ENCODE data around the gene FRG2C.
A peak's percentile ranks its signal among the peaks of the same experiment; 100 is the strongest.
"Not testable (repeated sequence)": the region's sequence is repeated elsewhere in the genome, so short reads cannot be mapped to it uniquely, and the experiment has no call there.

Gene FRG2C

GRCh38 chr3:75664028-75664427, at the start of gene FRG2C:
Gene FRG2C (plus strand): TSS chr3:75664328. CDS start chr3:75664380, 52 bp downstream.
- in situ Hi-C loops (cut with HindIII; ENCODE audit: low sequenced_read_pairs); DNase-seq (ENCODE audit: low read depth); H3K4me3 ChIP-seq (ENCODE audit: low read depth, low read length): not testable (repeated sequence)

- peak overlapping the region; percentile 41 for H3K4me3 ChIP-seq (ENCODE audit: low read depth, low read length)
- in situ Hi-C loops (cut with HindIII; ENCODE audit: low sequenced_read_pairs); DNase-seq (ENCODE audit: low read depth): not testable (repeated sequence)
These were observed 45.3 kb upstream of the FRG2C start for GRCh38 chr3:75618666-75619305.

- in situ Hi-C loops (cut with HindIII; ENCODE audit: low sequenced_read_pairs) = not testable (repeated sequence)
- peak overlapping the region; percentile 41 for H3K4me3 ChIP-seq (ENCODE audit: low read depth, low read length)
These were observed 44.6 kb upstream of the FRG2C start for GRCh38 chr3:75619481-75620031.

GRCh38 chr3:75621772-75622171, 42.4 kb upstream of the FRG2C start:
- in situ Hi-C loops (cut with HindIII; ENCODE audit: low sequenced_read_pairs) = not testable (repeated sequence)

More at GRCh38 chr3:75619481-75620031, 44.6 kb upstream of the FRG2C start:
- DNase-seq (ENCODE audit: low read depth) = not testable (repeated sequence)

GRCh38 chr3:75623656-75624055, 40.5 kb upstream of the FRG2C start:
- H3K4me3 ChIP-seq (ENCODE audit: low read depth, low read length); in situ Hi-C loops (cut with HindIII; ENCODE audit: low sequenced_read_pairs); DNase-seq (ENCODE audit: low read depth): not testable (repeated sequence)

More at GRCh38 chr3:75621772-75622171, 42.4 kb upstream of the FRG2C start:
- not testable (repeated sequence) for H3K4me3 ChIP-seq (ENCODE audit: low read depth, low read length); DNase-seq (ENCODE audit: low read depth)

GRCh38 chr3:75630887-75631535, 33.1 kb upstream of the FRG2C start:
- DNase-seq (ENCODE audit: low read depth); H3K4me3 ChIP-seq (ENCODE audit: low read depth, low read length); in situ Hi-C loops (cut with HindIII; ENCODE audit: low sequenced_read_pairs): not testable (repeated sequence)

GRCh38 chr3:75631541-75631940, 32.6 kb upstream of the FRG2C start:
- no peak overlapping the region for H3K4me3 ChIP-seq (ENCODE audit: low read depth, low read length)
- no peak for DNase-seq (ENCODE audit: low read depth)
- TF ChIP-seq CTCF (IDR thresholded peaks at IDR 0.05; ENCODE audit: low read depth, low read length, missing control alignments) = no peak
- in situ Hi-C loops (cut with HindIII; ENCODE audit: low sequenced_read_pairs) = no loop called here

GRCh38 chr3:75638947-75639346, 25.2 kb upstream of the FRG2C start:
- DNase-seq (ENCODE audit: low read depth); in situ Hi-C loops (cut with HindIII; ENCODE audit: low sequenced_read_pairs); H3K4me3 ChIP-seq (ENCODE audit: low read depth, low read length): not testable (repeated sequence)

- peak; percentile 69 for DNase-seq (ENCODE audit: low read depth)
- peak overlapping the region; percentile 63 for H3K4me3 ChIP-seq (ENCODE audit: low read depth, low read length)
- in situ Hi-C loops (cut with HindIII; ENCODE audit: low sequenced_read_pairs) = not testable (repeated sequence)
These were observed 23.0 kb upstream of the FRG2C start for GRCh38 chr3:75641107-75641517.

- TF ChIP-seq CTCF (IDR thresholded peaks at IDR 0.05; ENCODE audit: low read depth, low read length, missing control alignments) = peak; percentile 45
- in situ Hi-C loops (cut with HindIII; ENCODE audit: low sequenced_read_pairs); H3K4me3 ChIP-seq (ENCODE audit: low read depth, low read length): not testable (repeated sequence)
- peak; percentile 34 for DNase-seq (ENCODE audit: low read depth)
These were observed 20.9 kb upstream of the FRG2C start for GRCh38 chr3:75643031-75643800.

- H3K4me3 ChIP-seq (ENCODE audit: low read depth, low read length); in situ Hi-C loops (cut with HindIII; ENCODE audit: low sequenced_read_pairs); DNase-seq (ENCODE audit: low read depth): not testable (repeated sequence)
These were observed 18.6 kb upstream of the FRG2C start for GRCh38 chr3:75645548-75645947.

Measured in astrocyte of the cerebellum (primary cell).